Body of pancreas (tissue), 4 donors: Measurements from ENCODE around the gene GZMH. TPM values are rescaled to one million over a fixed set of nuclear protein-coding genes. Genes with fewer than 3 reads are reported as not detected.
"Not testable (repeated sequence)": the region's sequence is repeated elsewhere in the genome, so short reads cannot be mapped to it uniquely, and the experiment has no call there.

Source experiments
- ATAC-seq: fragments of 150-250 bp; one replicate; pipeline ENCODE4 v1.9.1; 2016
- DNase-seq, 4 donors: peaks; one replicate each; pipeline ENCODE4 v3.0.0-alpha.2; 2019
- H3K27ac ChIP-seq, 4 donors: fragments of 200-600 bp; sonication (generic); 1 replicate in 3 of 4; 2 replicates in 1 of 4; pipeline versions ENCODE4 v1.5.1 to v1.6.1; 2016 to 2019; ENCODE audit warnings: mild to moderate bottlenecking in 1 of 4, mixed read lengths in 1 of 4, moderate library complexity in 1 of 4
- H3K27me3 ChIP-seq, 2 donors: fragments of 200-600 bp; sonication (generic); one replicate each; pipeline ENCODE4 v1.6.0; 2016; ENCODE audit warnings: mild to moderate bottlenecking in 1 of 2
- H3K36me3 ChIP-seq, 2 donors: fragments of 200-600 bp; sonication (generic); replicated peaks in 1 of 2; 2 replicates each; pipeline ENCODE4 v1.5.1; 2016; ENCODE audit warnings: low read depth in 2 of 2; ENCODE audit not compliant: insufficient read depth in 1 of 2
- H3K4me1 ChIP-seq: fragments of 200-600 bp; sonication (generic); one replicate; pipeline ENCODE4 v1.6.0; 2016
- H3K4me3 ChIP-seq, 2 donors: fragments of 200-600 bp; sonication (generic); 1 replicate in 1 of 2; 2 replicates in 1 of 2; pipeline ENCODE4 v1.5.1; 2016 to 2019
- H3K9me3 ChIP-seq, 3 donors: fragments of 200-600 bp; sonication (generic); 1 replicate in 2 of 3; 2 replicates in 1 of 3; pipeline ENCODE4 v1.5.1; 2016
- POLR2A ChIP-seq, 3 donors: fragments of 450-650 bp; IDR thresholded peaks; one replicate each; pipeline ENCODE4 v1.6.1; 2016; ENCODE audit warnings: antibody characterized with exemption in 3 of 3, mild to moderate bottlenecking in 2 of 3
- WGBS, 2 donors: methylation state at CpG; one replicate each; pipeline ENCODE4 v1.1.5; 2017; 5-methylcytosine and 5-hydroxymethylcytosine counted together
- intact Hi-C: fragments of 100-400 bp; cut with DNase I; formaldehyde crosslinking; loops from one replicate; pipeline ENCODE4 v1.15.1; 2023
- total RNA-seq, 2 donors: library from RNA; depleted of rRNA; stranded (reverse); fragments of >200 nt; gene quantifications; one replicate each; pipeline ENCODE4 v1.1.0, GENCODE V29; 2016
- TF ChIP-seq, protein P1 (sequence below), 7 experiments: fragments of 450-650 bp in 4 of 7; fragments of 200-600 bp in 3 of 7; sonication (generic) in 3 of 7; IDR thresholded peaks; one replicate each; pipeline ENCODE4 v1.5.1; 2016 to 2019; ENCODE audit warnings: antibody characterized with exemption in 7 of 7

Gene GZMH
- total RNA-seq, 2 donors from 2014 or later, result not detected

- Histone ChIP-seq H3K36me3 (no peaks in the 10 kb centered on the region), H3K4me1 (no peaks in the 10 kb centered on the region), H3K4me3 (no peak overlapping the region), H3K27me3 (no peaks in the 10 kb centered on the region), H3K27ac (no peak overlapping the region), H3K9me3 (no peaks in the 10 kb centered on the region)
- TF ChIP-seq, protein P1, sequence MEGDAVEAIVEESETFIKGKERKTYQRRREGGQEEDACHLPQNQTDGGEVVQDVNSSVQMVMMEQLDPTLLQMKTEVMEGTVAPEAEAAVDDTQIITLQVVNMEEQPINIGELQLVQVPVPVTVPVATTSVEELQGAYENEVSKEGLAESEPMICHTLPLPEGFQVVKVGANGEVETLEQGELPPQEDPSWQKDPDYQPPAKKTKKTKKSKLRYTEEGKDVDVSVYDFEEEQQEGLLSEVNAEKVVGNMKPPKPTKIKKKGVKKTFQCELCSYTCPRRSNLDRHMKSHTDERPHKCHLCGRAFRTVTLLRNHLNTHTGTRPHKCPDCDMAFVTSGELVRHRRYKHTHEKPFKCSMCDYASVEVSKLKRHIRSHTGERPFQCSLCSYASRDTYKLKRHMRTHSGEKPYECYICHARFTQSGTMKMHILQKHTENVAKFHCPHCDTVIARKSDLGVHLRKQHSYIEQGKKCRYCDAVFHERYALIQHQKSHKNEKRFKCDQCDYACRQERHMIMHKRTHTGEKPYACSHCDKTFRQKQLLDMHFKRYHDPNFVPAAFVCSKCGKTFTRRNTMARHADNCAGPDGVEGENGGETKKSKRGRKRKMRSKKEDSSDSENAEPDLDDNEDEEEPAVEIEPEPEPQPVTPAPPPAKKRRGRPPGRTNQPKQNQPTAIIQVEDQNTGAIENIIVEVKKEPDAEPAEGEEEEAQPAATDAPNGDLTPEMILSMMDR (IDR thresholded peaks at IDR 0.05), result peak in 6 of 7 experiments; percentile 46 to 60 (median 54)
- TF ChIP-seq POLR2A (IDR thresholded peaks at IDR 0.05), result no peak
- 56 to 57% methylated on average over 3 of the region's 3 CpGs for WGBS, 2 donors
- DNase-seq (peak; percentile 29 to 48 (median 36)), ATAC-seq (peak; percentile 38)
- intact Hi-C loops, result no loop called here
Observed at GRCh38 chr14:24605435-24606190, 3.9 kb downstream of the GZMH start.

GRCh38 chr14:24597403-24597802 lies 12.1 kb downstream of the GZMH start:
- ATAC-seq (no peak), DNase-seq (no peak)
- Histone ChIP-seq H3K9me3 (peaks cover 0 to 12% (median 0%) of the 10 kb centered on the region in 3 donors), H3K4me1 (no peaks in the 10 kb centered on the region), H3K27ac (no peak overlapping the region), H3K27me3 (no peaks in the 10 kb centered on the region), H3K36me3 (no peaks in the 10 kb centered on the region), H3K4me3 (no peak overlapping the region)
- intact Hi-C loops, result no loop called here
- TF ChIP-seq, protein P1 (IDR thresholded peaks at IDR 0.05), result no peak
- no peak for TF ChIP-seq POLR2A (IDR thresholded peaks at IDR 0.05)

GRCh38 chr14:24595073-24595808 lies 14.2 kb downstream of the GZMH start:
- peaks cover 0 to 12% (median 0%) of the 10 kb centered on the region in 3 donors for H3K9me3 ChIP-seq
- ATAC-seq (no peak), DNase-seq (no peak)
- no peak overlapping the region for H3K4me3 ChIP-seq
- H3K27me3 ChIP-seq, result no peaks in the 10 kb centered on the region
- WGBS, 2 donors, result 64 to 86% methylated on average over 3 of the region's 3 CpGs
- H3K36me3 ChIP-seq, result no peaks in the 10 kb centered on the region
- no peak overlapping the region for H3K27ac ChIP-seq
- intact Hi-C loops, result no loop called here
- H3K4me1 ChIP-seq, result no peaks in the 10 kb centered on the region
- TF ChIP-seq POLR2A (IDR thresholded peaks at IDR 0.05), result no peak
- TF ChIP-seq, protein P1 (IDR thresholded peaks at IDR 0.05), result no peak

DNA sequence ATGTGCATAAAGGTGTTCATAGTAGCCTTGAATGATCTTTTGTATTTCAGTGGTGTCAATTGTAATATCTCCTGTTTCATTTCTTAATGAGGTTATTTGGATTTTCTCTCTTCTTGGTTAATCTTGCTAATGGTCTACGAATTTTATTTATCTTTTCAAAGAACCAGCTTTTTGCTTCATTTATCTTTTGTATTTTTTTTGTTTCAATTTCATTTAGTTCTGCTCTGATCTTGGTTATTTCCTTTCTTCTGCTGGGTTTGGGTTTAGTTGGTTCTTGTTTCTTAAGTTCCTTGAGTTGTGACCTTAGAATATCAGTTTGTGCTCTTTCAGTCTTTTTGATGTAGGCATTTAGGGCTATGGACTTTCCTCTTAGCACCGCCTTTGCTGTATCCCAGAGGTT lies 18.5 kb downstream of the GZMH start:
- ATAC-seq, H3K27me3 ChIP-seq, H3K36me3 ChIP-seq, H3K4me1 ChIP-seq, H3K4me3 ChIP-seq, intact Hi-C loops, DNase-seq, H3K27ac ChIP-seq: not testable (repeated sequence)
- WGBS, 2 donors, result 55 to 63% methylated on average over 2 of the region's 2 CpGs
- H3K9me3 ChIP-seq, result peaks cover 0 to 11% (median 0%) of the 10 kb centered on the region in 3 donors

DNA sequence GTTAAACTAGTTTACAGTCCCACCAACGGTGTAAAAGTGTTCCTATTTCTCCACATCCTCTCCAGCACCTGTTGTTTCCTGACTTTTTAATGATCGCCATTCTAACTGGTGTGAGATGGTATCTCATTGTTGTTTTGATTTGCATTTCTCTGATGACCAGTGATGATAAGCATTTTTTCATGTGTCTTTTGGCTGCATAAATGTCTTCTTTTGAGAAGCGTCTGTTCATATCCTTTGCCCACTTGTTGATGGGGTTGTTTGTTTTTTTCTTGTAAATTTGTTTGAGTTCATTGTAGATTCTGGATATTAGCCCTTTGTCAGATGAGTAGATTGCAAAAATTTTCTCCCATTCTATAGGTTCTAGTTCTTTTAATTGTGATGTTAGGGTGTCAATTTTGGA lies 25.1 kb downstream of the GZMH start:
- H3K4me3 ChIP-seq, DNase-seq, H3K9me3 ChIP-seq, intact Hi-C loops, H3K27ac ChIP-seq, H3K36me3 ChIP-seq, ATAC-seq, H3K27me3 ChIP-seq, H3K4me1 ChIP-seq: not testable (repeated sequence)
- 81 to 82% methylated on average over 1 to 3 of the region's 3 CpGs for WGBS, 2 donors
